AG04450 (cell line): ENCODE data around the gene GAS5. TPM values are rescaled to one million over a fixed set of nuclear protein-coding genes. Genes with fewer than 3 reads are reported as not detected.

Source experiments
- CTCF ChIA-PET: fragments of 300-600, 350-600 bp; formaldehyde crosslinking; extraction: SDS; loops from one replicate; lab custom pipeline; 2022; ENCODE audit warnings: antibody characterized with exemption, inconsistent platforms; lab: Charles Lee
- POLR2A ChIA-PET: fragments of 350-600 bp; formaldehyde crosslinking; extraction: SDS; loops from one replicate; lab custom pipeline; 2021; ENCODE audit warnings: antibody characterized with exemption, inconsistent platforms; lab: Yijun Ruan, JAX
- DNase-seq: peaks from one replicate; pipeline ENCODE4 v3.0.0-alpha.2; 2011; ENCODE audit warnings: low read depth, low spot score
- H3K27ac ChIP-seq: one replicate; pipeline ENCODE4 v1.5.1; 2012; ENCODE audit warnings: low read depth, low read length, control low read depth
- H3K27me3 ChIP-seq: one replicate; pipeline ENCODE4 v1.6.0; 2012; ENCODE audit warnings: low read length; ENCODE audit not compliant: control insufficient read depth, insufficient read depth
- H3K4me3 ChIP-seq: 2 replicates; pipeline ENCODE4 v1.5.1; 2011; ENCODE audit warnings: mild to moderate bottlenecking, low read depth, low read length, control low read depth
- H3K9me3 ChIP-seq: 2 replicates; pipeline ENCODE4 v1.5.1; 2012; ENCODE audit warnings: low read length; ENCODE audit not compliant: control insufficient read depth, insufficient read depth
- polyA plus RNA-seq: library from polyadenylated mRNA; depleted of rRNA; stranded (reverse); fragments of >200 nt; gene quantifications from 2 replicates; pipeline ENCODE4 v1.2.3, GENCODE V29; 2011
- TF ChIP-seq, protein P1 (sequence below): IDR thresholded peaks from 2 replicates; pipeline ENCODE4 v1.5.1; 2011; ENCODE audit warnings: low read depth, low read length, control low read depth, inconsistent platforms

Gene GAS5
- polyA plus RNA-seq, 1 experiment, result 1,191 TPM

GRCh38 chr1:173870252-173871075 is 2.7 kb upstream of the GAS5 start:
- H3K27me3 ChIP-seq, result no peaks in the 10 kb centered on the region
- no peaks in the 10 kb centered on the region for H3K9me3 ChIP-seq
- no peak overlapping the region for H3K4me3 ChIP-seq
- CTCF ChIA-PET, result interaction anchor here (1.5 kb wide), 1 partner anchor 348 kb away, joined by 3 read pairs; no protein-coding TSS in a partner anchor
- no peak overlapping the region for H3K27ac ChIP-seq
- DNase-seq, result no peak
- TF ChIP-seq, protein P1, sequence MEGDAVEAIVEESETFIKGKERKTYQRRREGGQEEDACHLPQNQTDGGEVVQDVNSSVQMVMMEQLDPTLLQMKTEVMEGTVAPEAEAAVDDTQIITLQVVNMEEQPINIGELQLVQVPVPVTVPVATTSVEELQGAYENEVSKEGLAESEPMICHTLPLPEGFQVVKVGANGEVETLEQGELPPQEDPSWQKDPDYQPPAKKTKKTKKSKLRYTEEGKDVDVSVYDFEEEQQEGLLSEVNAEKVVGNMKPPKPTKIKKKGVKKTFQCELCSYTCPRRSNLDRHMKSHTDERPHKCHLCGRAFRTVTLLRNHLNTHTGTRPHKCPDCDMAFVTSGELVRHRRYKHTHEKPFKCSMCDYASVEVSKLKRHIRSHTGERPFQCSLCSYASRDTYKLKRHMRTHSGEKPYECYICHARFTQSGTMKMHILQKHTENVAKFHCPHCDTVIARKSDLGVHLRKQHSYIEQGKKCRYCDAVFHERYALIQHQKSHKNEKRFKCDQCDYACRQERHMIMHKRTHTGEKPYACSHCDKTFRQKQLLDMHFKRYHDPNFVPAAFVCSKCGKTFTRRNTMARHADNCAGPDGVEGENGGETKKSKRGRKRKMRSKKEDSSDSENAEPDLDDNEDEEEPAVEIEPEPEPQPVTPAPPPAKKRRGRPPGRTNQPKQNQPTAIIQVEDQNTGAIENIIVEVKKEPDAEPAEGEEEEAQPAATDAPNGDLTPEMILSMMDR, result no peak
- POLR2A ChIA-PET, result no interaction called here

DNA sequence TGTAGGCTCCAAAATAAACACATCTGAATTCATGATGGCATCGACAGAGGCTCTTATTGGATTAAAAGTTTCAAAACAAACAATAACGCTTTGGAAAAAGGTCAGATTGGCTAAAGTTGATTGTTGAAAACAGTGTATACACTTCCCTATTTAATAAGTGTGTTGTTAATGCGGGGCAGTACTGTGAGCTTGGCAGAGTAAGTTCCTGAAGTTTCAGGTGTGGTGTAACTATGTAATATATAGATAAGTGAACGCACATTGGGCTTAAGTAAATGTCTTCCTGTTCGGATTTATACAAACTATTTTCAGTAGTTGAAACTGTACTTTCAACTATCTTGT is 1.2 kb upstream of the GAS5 start:
- Histone ChIP-seq H3K27me3 (no peaks in the 10 kb centered on the region), H3K4me3 (peak overlapping the region; percentile 85), H3K27ac (no peak overlapping the region), H3K9me3 (no peaks in the 10 kb centered on the region)
- no peak for DNase-seq
- TF ChIP-seq, protein P1, result no peak
- ChIA-PET POLR2A (interaction anchor here (0.5 to 2.8 kb wide), 3 partner anchors 123 to 439 kb away, joined by 3 to 8 read pairs (median 7); partner anchors contain the start of gene RC3H1), CTCF (interaction anchor here (0.8 to 1.5 kb wide), 3 partner anchors 15 to 439 kb away, joined by 3 read pairs; no protein-coding TSS in a partner anchor)

- CTCF ChIA-PET, result interaction anchor here (0.6 to 1.1 kb wide), 3 partner anchors 15 to 1166 kb away, joined by 3 to 4 read pairs (median 3); no protein-coding TSS in a partner anchor
Measured at GRCh38 chr1:173868266-173869020, 654 bp upstream of the GAS5 start, which contains the start of gene ZBTB37. Gene ZBTB37, plus strand, starts transcription at chr1:173868380. Its CDS starts 1,846 bp downstream, at chr1:173870226.

GRCh38 chr1:173867141-173867752 is 542 bp downstream of the GAS5 start:
- no peak for DNase-seq
- TF ChIP-seq, protein P1, result no peak
- ChIA-PET CTCF (no interaction called here), POLR2A (interaction anchor here (0.5 to 2.8 kb wide), 11 partner anchors 10 to 1132 kb away, joined by 3 to 32 read pairs (median 6); partner anchors contain the start of genes CACYBP, CENPL, PRDX6 and RC3H1)
- peak overlapping the region; percentile 79 for H3K27ac ChIP-seq
- H3K4me3 ChIP-seq, result peak overlapping the region; percentile 95
- no peaks in the 10 kb centered on the region for H3K27me3 ChIP-seq
- no peaks in the 10 kb centered on the region for H3K9me3 ChIP-seq

More at GRCh38 chr1:173868266-173869020, 654 bp upstream of the GAS5 start, which contains the start of gene ZBTB37:
- Histone ChIP-seq H3K4me3 (peak within 1 kb of the TSS; percentile 95), H3K27me3 (no peaks in the 10 kb centered on the region), H3K9me3 (no peaks in the 10 kb centered on the region), H3K27ac (peak within 1 kb of the TSS; percentile 79)
- POLR2A ChIA-PET, result interaction anchor here (0.5 to 2.8 kb wide), 26 partner anchors 12 to 1126 kb away, joined by 3 to 32 read pairs (median 4); partner anchors contain the start of genes CENPL, PRDX6 and RC3H1
- TF ChIP-seq, protein P1, result no peak; the same call in 1 of the 2 replicates
- no peak for DNase-seq
